ENCODE measurements around the gene FADS2.

The FADS2 gene

GRCh38 chr11:61827571-61828378 is at the start of gene FADS2:
Gene FADS2, plus strand, starts transcription at chr11:61828300. Its CDS starts 91 bp downstream, at chr11:61828391.
- Mint-ChIP-seq H3K36me3 (ENCODE audit: low read depth) (peaks cover 5% of the 10 kb centered on the region), H3K9me3 (no peaks in the 10 kb centered on the region), H3K27ac (peak within 1 kb of the TSS; percentile 93), H3K4me3 (peak within 1 kb of the TSS; percentile 85), H3K27me3 (ENCODE audit: low read depth) (no peaks in the 10 kb centered on the region), H3K4me1 (ENCODE audit: low read depth) (peaks cover 39% of the 10 kb centered on the region)

- Mint-ChIP-seq H3K27ac (no peak overlapping the region), H3K36me3 (ENCODE audit: low read depth) (no peaks in the 10 kb centered on the region), H3K9me3 (no peaks in the 10 kb centered on the region), H3K4me3 (peak overlapping the region; percentile 44), H3K4me1 (ENCODE audit: low read depth) (peaks cover 11% of the 10 kb centered on the region), H3K27me3 (ENCODE audit: low read depth) (no peaks in the 10 kb centered on the region)
These were observed 49.7 kb upstream of the FADS2 start for GRCh38 chr11:61778357-61778886.

DNA sequence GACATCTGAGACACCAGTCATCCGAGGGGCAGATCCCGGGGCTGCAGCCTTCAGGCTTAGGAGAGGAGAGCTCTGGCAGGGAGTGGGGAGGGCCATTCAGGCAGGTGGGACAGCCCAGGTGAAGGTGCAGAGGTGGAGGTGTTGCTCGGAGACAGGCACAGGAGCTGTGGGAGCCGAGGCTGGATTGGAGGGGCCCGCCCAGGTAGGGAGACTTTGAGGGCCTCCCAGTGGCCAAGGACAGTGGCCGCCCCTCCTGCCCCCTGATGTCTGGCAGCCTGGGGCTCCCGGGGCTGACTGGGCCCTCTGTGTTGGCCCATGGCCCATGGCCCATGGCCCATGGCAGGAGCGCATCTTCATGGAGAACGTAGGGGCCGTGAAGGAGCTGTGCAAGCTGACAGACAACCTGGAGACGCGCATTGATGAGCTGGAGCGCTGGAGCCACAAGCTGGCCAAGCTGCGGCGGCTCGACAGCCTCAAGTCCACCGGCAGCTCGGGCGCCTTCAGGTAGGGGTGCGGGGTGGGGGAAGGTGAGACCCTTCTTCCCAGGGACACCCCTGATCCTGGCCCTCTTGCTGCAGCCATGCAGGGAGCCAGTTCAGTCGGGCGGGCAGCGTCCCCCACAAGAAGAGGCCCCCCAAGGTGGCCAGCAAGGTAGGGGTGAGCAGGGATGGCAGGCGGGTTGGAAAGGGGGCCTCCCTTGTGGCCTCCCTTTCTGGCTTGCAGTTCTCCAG is 49.0 kb upstream of the FADS2 start:
- H3K27ac Mint-ChIP-seq, result no peak overlapping the region
- H3K9me3 Mint-ChIP-seq, result no peaks in the 10 kb centered on the region
- H3K36me3 Mint-ChIP-seq (ENCODE audit: low read depth), result peaks cover 2% of the 10 kb centered on the region
- H3K27me3 Mint-ChIP-seq (ENCODE audit: low read depth), result no peaks in the 10 kb centered on the region
- H3K4me3 Mint-ChIP-seq, result no peak overlapping the region
- H3K4me1 Mint-ChIP-seq (ENCODE audit: low read depth), result peaks cover 11% of the 10 kb centered on the region

DNA sequence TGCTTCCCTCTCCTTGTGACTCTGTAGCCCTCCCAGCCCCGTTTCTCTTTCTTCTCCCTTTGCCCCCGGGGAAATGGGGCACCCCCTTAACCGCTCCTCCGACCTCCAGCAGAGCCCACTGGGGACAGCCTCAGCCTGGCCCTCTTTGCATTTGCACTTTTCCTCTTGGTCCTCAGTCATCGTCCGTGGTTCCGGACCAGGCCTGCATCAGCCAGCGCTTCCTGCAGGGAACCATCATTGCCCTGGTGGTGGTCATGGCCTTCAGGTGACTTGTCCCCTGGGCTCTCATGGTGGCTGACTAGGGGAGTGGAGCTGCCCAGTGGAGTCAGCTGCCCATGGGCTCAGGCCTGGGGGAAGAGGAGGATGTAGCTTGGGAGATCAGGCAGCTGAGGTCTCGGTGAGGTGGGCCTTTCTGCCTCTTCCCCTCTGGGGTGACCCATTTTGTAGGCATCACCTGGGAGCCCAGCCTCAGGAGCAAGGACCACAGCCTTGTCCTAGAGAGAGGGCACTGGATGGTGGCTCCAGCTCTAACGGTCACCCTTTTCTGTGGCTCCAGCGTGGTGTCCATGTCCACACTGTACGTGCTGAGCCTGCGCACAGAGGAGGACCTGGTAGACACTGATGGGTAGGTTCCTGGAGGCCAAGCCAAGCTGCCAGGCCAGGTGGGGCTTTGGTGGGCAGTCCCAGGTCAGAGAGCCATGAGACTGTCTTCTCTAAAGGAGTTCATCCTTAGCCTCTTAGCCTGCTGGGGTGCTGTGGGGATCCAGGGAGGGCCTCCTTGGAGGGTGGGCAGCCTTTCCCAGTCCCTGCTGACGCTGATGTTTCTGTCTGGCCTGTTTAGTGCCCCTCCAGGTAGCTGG is 48.2 kb upstream of the FADS2 start:
- Mint-ChIP-seq H3K4me3 (no peak overlapping the region), H3K36me3 (ENCODE audit: low read depth) (peaks cover 10% of the 10 kb centered on the region), H3K4me1 (ENCODE audit: low read depth) (peaks cover 11% of the 10 kb centered on the region), H3K27me3 (ENCODE audit: low read depth) (no peaks in the 10 kb centered on the region), H3K27ac (no peak overlapping the region), H3K9me3 (no peaks in the 10 kb centered on the region)

DNA sequence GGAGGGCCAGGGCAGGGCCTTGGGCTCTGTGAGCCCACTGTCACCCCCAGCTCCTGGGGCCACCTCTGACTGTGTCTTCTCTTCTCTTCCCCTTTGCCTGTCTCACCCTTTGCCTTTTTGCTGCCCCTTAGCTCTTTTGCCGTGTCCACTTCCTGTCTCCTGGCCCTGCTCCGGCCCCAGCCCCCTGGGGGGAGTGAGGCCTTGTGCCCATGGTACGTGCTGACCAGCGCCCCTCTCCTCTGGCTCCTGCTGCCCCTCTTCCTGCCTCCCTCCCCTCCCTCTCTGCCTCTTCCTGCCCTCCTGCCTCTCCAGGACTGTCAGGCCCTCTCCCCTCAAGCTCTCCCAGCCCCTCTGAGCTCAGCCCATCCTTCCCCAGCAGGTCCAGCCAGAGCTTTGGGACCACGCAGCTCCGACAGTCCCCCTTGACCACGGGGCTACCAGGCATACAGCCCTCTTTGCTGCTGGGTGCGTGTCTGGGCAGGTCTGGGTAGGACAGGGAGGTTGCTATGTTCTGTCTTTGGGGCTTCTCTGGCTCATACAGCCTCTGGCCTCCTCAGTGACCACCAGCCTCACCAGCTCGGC is 47.4 kb upstream of the FADS2 start:
- H3K27ac Mint-ChIP-seq, result no peak overlapping the region
- no peaks in the 10 kb centered on the region for H3K9me3 Mint-ChIP-seq
- H3K4me3 Mint-ChIP-seq, result no peak overlapping the region
- peaks cover 11% of the 10 kb centered on the region for H3K36me3 Mint-ChIP-seq (ENCODE audit: low read depth)
- peaks cover 8% of the 10 kb centered on the region for H3K4me1 Mint-ChIP-seq (ENCODE audit: low read depth)
- H3K27me3 Mint-ChIP-seq (ENCODE audit: low read depth), result no peaks in the 10 kb centered on the region

DNA sequence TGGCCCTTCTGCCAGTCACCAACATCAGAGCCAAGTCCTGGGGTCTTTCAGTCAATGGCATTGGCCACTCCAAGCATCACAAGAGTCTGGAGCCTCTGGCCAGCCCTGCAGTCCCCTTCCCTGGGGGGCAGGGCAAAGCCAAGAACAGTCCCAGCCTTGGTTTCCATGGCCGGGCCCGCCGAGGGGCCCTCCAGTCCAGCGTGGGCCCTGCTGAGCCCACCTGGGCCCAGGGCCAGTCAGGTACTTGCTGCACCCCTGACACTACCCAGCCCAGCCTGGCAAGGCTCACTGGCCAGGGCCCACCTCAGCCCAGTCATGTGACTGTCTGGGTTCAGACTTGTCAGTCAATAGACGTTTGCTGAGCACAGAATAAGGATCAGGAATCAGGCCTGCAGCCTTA is 46.5 kb upstream of the FADS2 start:
- H3K36me3 Mint-ChIP-seq (ENCODE audit: low read depth), result peaks cover 11% of the 10 kb centered on the region
- no peak overlapping the region for H3K27ac Mint-ChIP-seq
- peaks cover 6% of the 10 kb centered on the region for H3K4me1 Mint-ChIP-seq (ENCODE audit: low read depth)
- H3K4me3 Mint-ChIP-seq, result no peak overlapping the region
- H3K27me3 Mint-ChIP-seq (ENCODE audit: low read depth), result no peaks in the 10 kb centered on the region
- H3K9me3 Mint-ChIP-seq, result no peaks in the 10 kb centered on the region

DNA sequence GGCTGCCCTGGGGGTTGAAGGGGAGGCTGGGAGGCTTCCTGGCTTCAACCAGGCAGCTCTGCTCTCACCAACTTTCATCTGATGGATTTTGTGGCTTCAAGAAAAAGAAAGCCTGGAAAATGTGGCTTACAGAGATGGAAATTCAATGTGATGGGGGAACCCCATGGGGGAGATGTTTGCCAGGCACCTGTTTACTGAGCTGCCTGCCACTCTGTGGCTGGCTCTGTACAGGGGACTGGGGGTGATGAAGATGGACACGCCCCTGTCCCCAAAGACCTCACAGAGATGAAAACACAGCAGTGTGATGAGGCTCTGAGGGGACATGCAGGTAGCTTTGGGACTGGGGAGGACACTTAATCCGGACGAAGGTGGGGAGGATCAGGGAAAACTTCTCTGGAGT is 45.8 kb upstream of the FADS2 start:
- Mint-ChIP-seq H3K4me1 (ENCODE audit: low read depth) (peaks cover 3% of the 10 kb centered on the region), H3K27ac (no peak overlapping the region), H3K4me3 (no peak overlapping the region), H3K36me3 (ENCODE audit: low read depth) (peaks cover 11% of the 10 kb centered on the region), H3K9me3 (no peaks in the 10 kb centered on the region), H3K27me3 (ENCODE audit: low read depth) (no peaks in the 10 kb centered on the region)

DNA sequence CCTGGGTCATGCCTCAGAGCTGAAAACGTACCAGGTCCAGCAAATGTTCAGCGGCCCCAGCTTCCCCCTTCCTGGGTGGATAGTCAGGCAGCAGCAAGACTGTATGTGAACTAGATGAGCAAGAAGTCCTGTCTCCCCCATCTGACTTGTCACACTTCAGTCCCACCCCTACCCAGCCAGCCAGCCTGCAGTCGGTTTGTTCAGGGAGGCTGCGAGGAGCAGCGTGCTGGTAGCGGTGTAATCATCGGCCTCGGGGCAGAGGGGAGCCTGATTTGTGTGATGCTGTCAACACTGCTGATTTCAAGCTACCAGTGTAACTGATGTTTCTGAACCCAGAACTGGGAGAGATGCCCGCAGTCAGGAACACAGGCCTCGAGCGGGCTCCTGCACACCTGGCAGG is 45.3 kb upstream of the FADS2 start:
- Mint-ChIP-seq H3K27ac (no peak overlapping the region), H3K4me1 (ENCODE audit: low read depth) (peaks cover 2% of the 10 kb centered on the region), H3K9me3 (no peaks in the 10 kb centered on the region), H3K27me3 (ENCODE audit: low read depth) (no peaks in the 10 kb centered on the region), H3K4me3 (no peak overlapping the region), H3K36me3 (ENCODE audit: low read depth) (peaks cover 11% of the 10 kb centered on the region)

GRCh38 chr11:61783717-61784505 is 44.2 kb upstream of the FADS2 start:
- H3K27me3 Mint-ChIP-seq (ENCODE audit: low read depth), result no peaks in the 10 kb centered on the region
- no peaks in the 10 kb centered on the region for H3K9me3 Mint-ChIP-seq
- peaks cover 18% of the 10 kb centered on the region for H3K36me3 Mint-ChIP-seq (ENCODE audit: low read depth)
- H3K27ac Mint-ChIP-seq, result no peak overlapping the region
- H3K4me3 Mint-ChIP-seq, result no peak overlapping the region
- H3K4me1 Mint-ChIP-seq (ENCODE audit: low read depth), result peaks cover 3% of the 10 kb centered on the region

DNA sequence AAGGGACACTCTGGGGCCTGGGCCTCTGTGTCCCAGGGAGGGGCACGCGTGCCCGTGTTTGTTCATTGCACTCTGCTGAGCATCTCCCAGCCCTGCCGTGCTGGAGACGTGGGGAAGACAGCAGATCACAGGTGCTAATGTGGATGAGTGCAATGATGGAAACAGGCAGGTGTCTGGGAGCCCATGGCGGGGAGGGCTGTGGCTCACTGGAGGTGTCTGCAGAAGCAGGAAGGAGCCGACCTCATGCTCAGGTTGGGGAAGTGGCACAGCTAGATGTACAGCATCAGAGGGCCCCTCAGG is 43.6 kb upstream of the FADS2 start:
- H3K27me3 Mint-ChIP-seq (ENCODE audit: low read depth), result no peaks in the 10 kb centered on the region
- H3K36me3 Mint-ChIP-seq (ENCODE audit: low read depth), result peaks cover 22% of the 10 kb centered on the region
- H3K4me3 Mint-ChIP-seq, result no peak overlapping the region
- no peak overlapping the region for H3K27ac Mint-ChIP-seq
- H3K9me3 Mint-ChIP-seq, result no peaks in the 10 kb centered on the region
- H3K4me1 Mint-ChIP-seq (ENCODE audit: low read depth), result peaks cover 3% of the 10 kb centered on the region

DNA sequence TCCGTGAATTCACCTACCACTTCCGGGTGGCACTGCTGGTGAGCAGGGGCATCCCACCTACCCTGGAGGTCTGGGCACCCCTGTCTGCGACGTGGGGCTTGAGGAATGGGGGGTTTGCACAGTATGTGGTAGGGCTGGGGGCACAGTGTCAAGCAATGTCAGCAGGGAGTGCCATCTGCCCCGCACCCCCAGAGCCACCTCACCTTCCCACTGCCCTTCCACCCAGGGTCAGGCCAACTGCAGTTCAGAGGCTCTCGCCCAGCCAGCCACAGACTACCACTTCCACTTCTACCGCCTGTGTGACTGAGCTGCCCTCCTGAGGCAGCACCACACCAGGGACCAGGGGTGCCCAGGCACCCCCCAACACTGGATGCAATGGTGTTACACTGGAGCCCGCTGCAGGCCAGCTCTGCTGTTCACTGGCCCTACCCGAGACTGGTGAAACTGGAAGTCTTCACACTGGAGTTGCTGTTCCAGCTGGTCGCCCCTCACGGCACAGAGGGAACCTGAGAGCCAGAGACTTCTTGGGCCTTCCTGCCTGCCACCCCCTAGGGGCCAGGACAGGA is 42.2 kb upstream of the FADS2 start:
- Mint-ChIP-seq H3K27ac (no peak overlapping the region), H3K36me3 (ENCODE audit: low read depth) (peaks cover 30% of the 10 kb centered on the region)

DNA sequence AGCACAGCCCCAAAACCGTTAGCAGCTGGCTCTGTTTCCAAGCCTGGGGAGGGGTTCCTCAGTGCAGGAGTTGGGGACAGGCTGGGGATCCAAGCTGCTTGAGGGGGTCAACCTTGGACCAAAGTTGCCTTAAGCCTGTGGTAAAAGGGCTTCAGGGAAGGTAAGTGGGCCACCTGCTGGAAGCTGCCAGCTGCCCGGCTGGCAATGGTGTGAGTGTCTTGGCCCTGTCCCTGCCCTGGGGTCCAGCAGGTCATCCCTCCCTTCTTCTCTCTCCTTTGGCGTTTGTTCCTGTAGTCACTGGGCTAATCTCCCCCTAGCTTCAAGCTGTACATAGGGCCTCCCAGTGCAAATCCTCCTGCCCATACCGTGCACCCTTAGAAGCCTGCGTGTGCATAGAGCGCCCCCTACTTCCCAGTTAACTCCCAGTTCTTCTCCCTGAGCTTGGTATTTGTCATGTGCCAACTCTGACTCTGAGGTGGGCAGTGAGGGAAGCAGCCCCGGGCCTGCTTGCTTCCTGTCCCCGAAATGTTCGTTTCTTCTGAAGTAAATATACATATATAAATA is 40.1 kb upstream of the FADS2 start:
- Mint-ChIP-seq H3K9me3 (no peaks in the 10 kb centered on the region), H3K27me3 (ENCODE audit: low read depth) (no peaks in the 10 kb centered on the region), H3K4me1 (ENCODE audit: low read depth) (peaks cover 18% of the 10 kb centered on the region), H3K4me3 (no peak overlapping the region), H3K36me3 (ENCODE audit: low read depth) (peaks cover 37% of the 10 kb centered on the region), H3K27ac (no peak overlapping the region)

More for the DNA sequence above, 42.2 kb upstream of the FADS2 start:
- H3K27me3 Mint-ChIP-seq (ENCODE audit: low read depth), result no peaks in the 10 kb centered on the region
- no peaks in the 10 kb centered on the region for H3K9me3 Mint-ChIP-seq
- no peak overlapping the region for H3K4me3 Mint-ChIP-seq
- peaks cover 10% of the 10 kb centered on the region for H3K4me1 Mint-ChIP-seq (ENCODE audit: low read depth)

- Mint-ChIP-seq H3K36me3 (ENCODE audit: low read depth) (peaks cover 36% of the 10 kb centered on the region), H3K27ac (peak overlapping the region; percentile 97), H3K4me3 (peak overlapping the region; percentile 87), H3K27me3 (ENCODE audit: low read depth) (no peaks in the 10 kb centered on the region), H3K4me1 (ENCODE audit: low read depth) (peaks cover 37% of the 10 kb centered on the region), H3K9me3 (no peaks in the 10 kb centered on the region)
These were observed 36.3 kb upstream of the FADS2 start for GRCh38 chr11:61791737-61792309.

Data from T-helper 1 cell treated with Interleukin-12 subunit alpha and Interleukin-12 subunit beta and Interleukin-4 antibody, amounts not matched to agents 30 μg/mL and 1 μg/mL, for 36 hours (primary cell).